ENCODE data around the gene ARL6. TPM values are rescaled to one million over a fixed set of nuclear protein-coding genes. Genes with fewer than 3 reads are reported as not detected.

Gene ARL6
- total and polyA plus RNA-seq, 2 donors (not counting 3 experiments of a cell fraction or from before 2014, with no cell fraction given): 3.6 to 5.8 TPM

DNA sequence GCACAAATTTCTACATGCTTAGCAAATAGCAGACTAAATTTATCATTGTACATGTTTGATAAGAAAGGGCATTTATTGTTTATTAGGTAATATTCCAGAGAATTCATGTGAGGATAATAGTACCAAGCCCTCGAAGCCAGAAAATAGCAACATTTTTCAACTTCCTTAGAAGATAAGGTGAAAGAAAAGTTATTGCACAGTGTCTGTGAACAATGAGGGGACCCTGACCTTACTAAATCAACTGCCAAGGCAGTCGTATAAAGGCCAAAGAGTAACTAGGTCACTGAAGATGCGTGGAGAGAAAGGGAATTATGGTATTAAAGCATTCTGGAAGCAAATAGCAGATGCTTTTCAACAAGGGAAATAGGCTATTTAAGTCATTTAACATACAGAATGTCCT, 20.3 kb upstream of the ARL6 start:
- CTCF ChIA-PET: interaction anchor here (1.3 to 2.2 kb wide), 2 partner anchors 9 to 18 kb away, joined by 3 to 5 read pairs; no protein-coding TSS in a partner anchor
- no peak for DNase-seq (ENCODE audit: low read depth, low spot score)
- no peak overlapping the region for H3K4me2 ChIP-seq (ENCODE audit: insufficient read depth, low read length)
- H3K79me2 ChIP-seq (ENCODE audit: control insufficient read depth, insufficient read depth, low read length): no peaks in the 10 kb centered on the region
- H3K36me3 ChIP-seq (ENCODE audit: control insufficient read depth in 2 of 2, extremely low read depth in 1 of 2, insufficient read depth in 2 of 2, low read length in 2 of 2): no peaks in the 10 kb centered on the region
- intact Hi-C loops (cut with micrococcal nuclease): no loop called here
- H3K27ac ChIP-seq (ENCODE audit: insufficient read depth, low read depth, low read length): no peak overlapping the region
- no peak overlapping the region for H3K9ac ChIP-seq (replicated peaks; ENCODE audit: extremely low read depth, insufficient read depth, low read length)
- no peak for TF ChIP-seq EZH2 (IDR thresholded peaks at IDR 0.05; ENCODE audit: borderline replicate concordance, low read depth, low read length, severe bottlenecking)
- no peak for TF ChIP-seq POLR2A (IDR thresholded peaks at IDR 0.05; ENCODE audit: low read depth, low read length)
- TF ChIP-seq, protein P1, sequence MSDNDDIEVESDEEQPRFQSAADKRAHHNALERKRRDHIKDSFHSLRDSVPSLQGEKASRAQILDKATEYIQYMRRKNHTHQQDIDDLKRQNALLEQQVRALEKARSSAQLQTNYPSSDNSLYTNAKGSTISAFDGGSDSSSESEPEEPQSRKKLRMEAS (IDR thresholded peaks at IDR 0.05; ENCODE audit: insufficient read depth, insufficient read length): no peak
- no peak for TF ChIP-seq GATA2 (IDR thresholded peaks at IDR 0.05; ENCODE audit: insufficient read depth, insufficient read length, low read depth, low read length)
- no peak for TF ChIP-seq JUN (IDR thresholded peaks at IDR 0.05; ENCODE audit: borderline replicate concordance, insufficient read depth, insufficient read length, low read depth)
- no peak for TF ChIP-seq POLR2AphosphoS5 (IDR thresholded peaks at IDR 0.05; ENCODE audit: insufficient read depth, low read depth, low read length)
- no peak for TF ChIP-seq MYC (IDR thresholded peaks at IDR 0.05; ENCODE audit: low read depth, low read length)
- no peak for TF ChIP-seq FOS (IDR thresholded peaks at IDR 0.05; ENCODE audit: borderline replicate concordance, insufficient read depth, low read length)
- TF ChIP-seq, protein P2, sequence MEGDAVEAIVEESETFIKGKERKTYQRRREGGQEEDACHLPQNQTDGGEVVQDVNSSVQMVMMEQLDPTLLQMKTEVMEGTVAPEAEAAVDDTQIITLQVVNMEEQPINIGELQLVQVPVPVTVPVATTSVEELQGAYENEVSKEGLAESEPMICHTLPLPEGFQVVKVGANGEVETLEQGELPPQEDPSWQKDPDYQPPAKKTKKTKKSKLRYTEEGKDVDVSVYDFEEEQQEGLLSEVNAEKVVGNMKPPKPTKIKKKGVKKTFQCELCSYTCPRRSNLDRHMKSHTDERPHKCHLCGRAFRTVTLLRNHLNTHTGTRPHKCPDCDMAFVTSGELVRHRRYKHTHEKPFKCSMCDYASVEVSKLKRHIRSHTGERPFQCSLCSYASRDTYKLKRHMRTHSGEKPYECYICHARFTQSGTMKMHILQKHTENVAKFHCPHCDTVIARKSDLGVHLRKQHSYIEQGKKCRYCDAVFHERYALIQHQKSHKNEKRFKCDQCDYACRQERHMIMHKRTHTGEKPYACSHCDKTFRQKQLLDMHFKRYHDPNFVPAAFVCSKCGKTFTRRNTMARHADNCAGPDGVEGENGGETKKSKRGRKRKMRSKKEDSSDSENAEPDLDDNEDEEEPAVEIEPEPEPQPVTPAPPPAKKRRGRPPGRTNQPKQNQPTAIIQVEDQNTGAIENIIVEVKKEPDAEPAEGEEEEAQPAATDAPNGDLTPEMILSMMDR (IDR thresholded peaks at IDR 0.05; ENCODE audit: extremely low read depth in 1 of 2, insufficient read depth in 1 of 2, low read depth in 1 of 2, low read length in 2 of 2): no peak
- H4K20me1 ChIP-seq (replicated peaks; ENCODE audit: control insufficient read depth, extremely low read depth, insufficient read depth, low read length): no peaks in the 10 kb centered on the region
- BruUV-seq (replicated peaks): no TSS peak
- H3K4me3 ChIP-seq (replicated peaks in 1 of 3; ENCODE audit: insufficient read depth in 1 of 3, low read depth in 1 of 3, low read length in 3 of 3): no peak overlapping the region
- FAIRE-seq: no peak
- no peak overlapping the region for H2AFZ ChIP-seq (ENCODE audit: low read depth, low read length)
- dilution Hi-C loops (cut with MboI; ENCODE audit: extremely low pct_ligation_motif_present, low sequenced_read_pairs): no loop called here
- peaks cover 2% of the 10 kb centered on the region in 2 experiments for H3K27me3 ChIP-seq (ENCODE audit: control insufficient read depth in 2 of 2, insufficient read depth in 2 of 2, low read length in 2 of 2)
- no peaks in the 10 kb centered on the region for H3K9me3 ChIP-seq (replicated peaks; ENCODE audit: control insufficient read depth, insufficient read depth, low read length)
- H3K9me1 ChIP-seq (replicated peaks; ENCODE audit: control insufficient read depth, extremely low read depth, insufficient read depth, low read length): no peaks in the 10 kb centered on the region
- H3K4me1 ChIP-seq (ENCODE audit: control insufficient read depth, extremely low read depth, insufficient read depth, low read length): no peaks in the 10 kb centered on the region
- POLR2A ChIA-PET: no interaction called here

Measured in endothelial cell of umbilical vein (primary cell).